C4-2B (cell line): ENCODE results near the gene SLIT3.

Experiments
- H3K27ac ChIP-seq: fragments of 450-650 bp; 2 replicates; pipeline ENCODE4 v1.5.1; 2017
- CTCF ChIP-seq: fragments of 450-650 bp; conservative IDR thresholded peaks from 2 replicates; pipeline ENCODE4 v1.5.1; 2017; ENCODE audit warnings: mild to moderate bottlenecking
- ZFX ChIP-seq: fragments of 450-650 bp; IDR thresholded peaks from 2 replicates; pipeline ENCODE4 v1.6.1; 2017

The SLIT3 gene

GRCh38 chr5:168765551-168766425 lies 535.2 kb downstream of the SLIT3 start:
- no peak for TF ChIP-seq ZFX
- TF ChIP-seq CTCF, result no peak
- no peak overlapping the region for H3K27ac ChIP-seq

GRCh38 chr5:168765086-168765550 lies 535.8 kb downstream of the SLIT3 start:
- no peak overlapping the region for H3K27ac ChIP-seq
- TF ChIP-seq ZFX, result no peak
- TF ChIP-seq CTCF, result no peak

- no peak overlapping the region for H3K27ac ChIP-seq
- TF ChIP-seq ZFX, result no peak
- TF ChIP-seq CTCF, result no peak
These were observed 544.2 kb downstream of the SLIT3 start for GRCh38 chr5:168756453-168757391.

- H3K27ac ChIP-seq, result no peak overlapping the region
- TF ChIP-seq CTCF, result no peak
- TF ChIP-seq ZFX, result no peak
These were observed 545.3 kb downstream of the SLIT3 start for GRCh38 chr5:168755548-168756093.

- TF ChIP-seq ZFX, result no peak
- no peak for TF ChIP-seq CTCF
- H3K27ac ChIP-seq, result no peak overlapping the region
These were observed 547.2 kb downstream of the SLIT3 start for GRCh38 chr5:168753691-168754254.

GRCh38 chr5:168752416-168753190 lies 548.3 kb downstream of the SLIT3 start:
- TF ChIP-seq CTCF (no peak), ZFX (no peak)
- H3K27ac ChIP-seq, result no peak overlapping the region
